Measurements from ENCODE around the gene ADH5. TPM values are rescaled to one million over a fixed set of nuclear protein-coding genes. Genes with fewer than 3 reads are reported as not detected.

ADH5 gene
- total and polyA plus RNA-seq, 9 donors, result 79.5 to 227 (median 161) TPM

DNA sequence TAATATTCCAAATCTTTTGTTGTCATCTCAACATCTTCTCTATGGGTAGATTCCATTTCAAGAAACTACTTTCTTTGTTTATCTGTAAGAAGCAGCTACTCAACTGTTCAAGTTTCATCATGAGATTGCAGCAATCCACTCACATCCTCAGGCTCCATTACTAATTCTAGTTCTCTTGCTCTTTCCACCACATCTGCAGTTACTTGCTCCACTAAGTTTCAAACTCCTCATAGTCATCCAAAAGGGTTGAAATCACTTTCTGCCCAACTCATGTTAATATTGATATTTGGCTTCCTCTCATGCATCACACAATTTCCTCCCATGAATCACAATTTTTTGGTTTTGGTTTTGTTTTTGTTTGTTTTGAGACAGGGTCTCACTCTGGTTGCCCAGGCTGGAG lies 35.7 kb downstream of the ADH5 start:
- intact Hi-C loops (cut with DNase I), result loop anchor here in 1 of 4 donors (10.0 kb wide), 1 partner anchor 588 kb away; no protein-coding TSS in a partner anchor
- no peaks in the 10 kb centered on the region for H3K9me3 ChIP-seq
- TF ChIP-seq EP300 (IDR thresholded peaks at IDR 0.05) (no peak), POLR2A (IDR thresholded peaks at IDR 0.05) (no peak)
- TF ChIP-seq, protein P1, sequence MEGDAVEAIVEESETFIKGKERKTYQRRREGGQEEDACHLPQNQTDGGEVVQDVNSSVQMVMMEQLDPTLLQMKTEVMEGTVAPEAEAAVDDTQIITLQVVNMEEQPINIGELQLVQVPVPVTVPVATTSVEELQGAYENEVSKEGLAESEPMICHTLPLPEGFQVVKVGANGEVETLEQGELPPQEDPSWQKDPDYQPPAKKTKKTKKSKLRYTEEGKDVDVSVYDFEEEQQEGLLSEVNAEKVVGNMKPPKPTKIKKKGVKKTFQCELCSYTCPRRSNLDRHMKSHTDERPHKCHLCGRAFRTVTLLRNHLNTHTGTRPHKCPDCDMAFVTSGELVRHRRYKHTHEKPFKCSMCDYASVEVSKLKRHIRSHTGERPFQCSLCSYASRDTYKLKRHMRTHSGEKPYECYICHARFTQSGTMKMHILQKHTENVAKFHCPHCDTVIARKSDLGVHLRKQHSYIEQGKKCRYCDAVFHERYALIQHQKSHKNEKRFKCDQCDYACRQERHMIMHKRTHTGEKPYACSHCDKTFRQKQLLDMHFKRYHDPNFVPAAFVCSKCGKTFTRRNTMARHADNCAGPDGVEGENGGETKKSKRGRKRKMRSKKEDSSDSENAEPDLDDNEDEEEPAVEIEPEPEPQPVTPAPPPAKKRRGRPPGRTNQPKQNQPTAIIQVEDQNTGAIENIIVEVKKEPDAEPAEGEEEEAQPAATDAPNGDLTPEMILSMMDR (IDR thresholded peaks at IDR 0.05), result no peak
- no peak overlapping the region for H3K4me3 ChIP-seq
- DNase-seq, result no peak
- no peak overlapping the region for H3K27ac ChIP-seq
- no peaks in the 10 kb centered on the region for H3K4me1 ChIP-seq (ENCODE audit: insufficient read depth)
- H3K27me3 ChIP-seq, result no peaks in the 10 kb centered on the region
- no peaks in the 10 kb centered on the region for H3K36me3 ChIP-seq

GRCh38 chr4:99047710-99048109 lies 40.9 kb downstream of the ADH5 start:
- Histone ChIP-seq H3K27ac (no peak overlapping the region), H3K4me1 (ENCODE audit: insufficient read depth) (no peaks in the 10 kb centered on the region), H3K9me3 (no peaks in the 10 kb centered on the region), H3K27me3 (no peaks in the 10 kb centered on the region), H3K36me3 (no peaks in the 10 kb centered on the region), H3K4me3 (no peak overlapping the region)
- 60 to 81% (median 69%) methylated on average over 2 of the region's 2 CpGs for WGBS, 3 donors
- intact Hi-C loops (cut with DNase I), result no loop called here
- TF ChIP-seq, protein P1 (IDR thresholded peaks at IDR 0.05), result no peak
- no peak for TF ChIP-seq POLR2A (IDR thresholded peaks at IDR 0.05)
- no peak for TF ChIP-seq EP300 (IDR thresholded peaks at IDR 0.05)
- no peak for DNase-seq

DNA sequence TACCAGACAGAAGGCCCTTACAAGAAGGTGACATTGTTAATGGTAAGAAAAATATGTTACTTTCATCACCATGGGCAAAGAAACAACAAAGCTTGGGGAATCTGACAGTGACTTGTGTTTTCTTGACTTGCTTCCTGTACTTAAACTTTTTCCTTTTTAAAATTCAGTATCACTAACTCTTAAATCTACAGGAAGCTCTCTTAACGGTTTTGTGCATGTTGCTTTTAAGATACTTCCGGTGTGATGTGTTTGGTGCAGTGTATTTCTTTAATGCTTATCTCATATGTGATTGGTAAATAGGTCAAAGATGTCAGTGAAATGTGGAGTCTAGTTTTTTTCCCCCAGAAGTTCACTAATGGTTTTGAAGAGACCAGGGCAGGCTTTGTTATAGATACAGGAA lies 45.2 kb downstream of the ADH5 start:
- Histone ChIP-seq H3K4me1 (ENCODE audit: insufficient read depth) (no peaks in the 10 kb centered on the region), H3K36me3 (no peaks in the 10 kb centered on the region), H3K9me3 (no peaks in the 10 kb centered on the region), H3K27me3 (no peaks in the 10 kb centered on the region), H3K4me3 (no peak overlapping the region), H3K27ac (no peak overlapping the region)
- no peak for DNase-seq
- TF ChIP-seq, protein P1 (IDR thresholded peaks at IDR 0.05), result no peak
- TF ChIP-seq POLR2A (IDR thresholded peaks at IDR 0.05), result no peak
- TF ChIP-seq EP300 (IDR thresholded peaks at IDR 0.05), result no peak
- intact Hi-C loops (cut with DNase I), result no loop called here
- 76 to 84% (median 77%) methylated on average over 2 of the region's 2 CpGs for WGBS, 3 donors

DNA sequence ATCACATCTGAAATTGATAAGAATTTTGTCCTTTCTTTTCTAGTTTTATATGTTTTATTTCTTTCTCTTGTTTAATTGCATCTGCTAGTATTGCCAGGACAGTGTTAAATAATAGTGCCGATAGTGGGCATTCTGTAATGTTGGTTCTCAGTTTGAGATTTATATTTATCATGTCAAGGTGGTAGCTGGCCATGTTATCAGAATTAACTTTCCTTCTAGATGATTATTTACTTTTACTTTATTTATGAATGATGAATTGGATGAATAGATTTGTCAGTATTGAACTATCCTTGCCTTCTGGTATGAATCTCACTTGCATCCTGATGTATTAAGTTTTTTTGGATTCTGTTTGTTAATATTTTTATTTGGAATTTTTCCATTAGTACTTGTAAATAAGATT lies 50.4 kb downstream of the ADH5 start:
- H3K36me3 ChIP-seq, result no peaks in the 10 kb centered on the region
- H3K9me3 ChIP-seq, result no peaks in the 10 kb centered on the region
- TF ChIP-seq EP300 (IDR thresholded peaks at IDR 0.05) (no peak), POLR2A (IDR thresholded peaks at IDR 0.05) (no peak)
- TF ChIP-seq, protein P1 (IDR thresholded peaks at IDR 0.05), result no peak
- no peaks in the 10 kb centered on the region for H3K27me3 ChIP-seq
- no peak overlapping the region for H3K4me3 ChIP-seq
- no peaks in the 10 kb centered on the region for H3K4me1 ChIP-seq (ENCODE audit: insufficient read depth)
- DNase-seq, result no peak
- no peak overlapping the region for H3K27ac ChIP-seq
- intact Hi-C loops (cut with DNase I), result no loop called here
- 97 to 100% (median 98%) methylated on average over 1 of the region's 1 CpG for WGBS, 3 donors

- H3K4me1 ChIP-seq (ENCODE audit: insufficient read depth), result no peaks in the 10 kb centered on the region
- intact Hi-C loops (cut with DNase I), result no loop called here
Measured at GRCh38 chr4:99033956-99034355, 54.6 kb downstream of the ADH5 start.

More at GRCh38 chr4:99033956-99034355, 54.6 kb downstream of the ADH5 start:
- Histone ChIP-seq H3K36me3 (no peaks in the 10 kb centered on the region), H3K27ac (no peak overlapping the region), H3K27me3 (no peaks in the 10 kb centered on the region), H3K4me3 (no peak overlapping the region), H3K9me3 (no peaks in the 10 kb centered on the region)
- TF ChIP-seq EP300 (IDR thresholded peaks at IDR 0.05), result no peak
- no peak for TF ChIP-seq POLR2A (IDR thresholded peaks at IDR 0.05)
- TF ChIP-seq, protein P1 (IDR thresholded peaks at IDR 0.05), result no peak
- DNase-seq, result no peak
- WGBS, 3 donors, result 59 to 84% (median 79%) methylated on average over 4 of the region's 4 CpGs
